Stimulated activated CD4-positive, alpha-beta T cell treated with anti-CD3 and anti-CD28 coated beads, Interleukin-1b, Interleukin-23, amount 100 ng/mL, for 24 hours (primary cell): ENCODE results near the gene NBDY.

ENCODE experiments used
- DNase-seq, 4 experiments: peaks; one replicate each; pipeline ENCODE4 v3.0.0-alpha.2; 2020; ENCODE audit warnings: low read depth in 4 of 4, low spot score in 1 of 4

The NBDY gene

DNA sequence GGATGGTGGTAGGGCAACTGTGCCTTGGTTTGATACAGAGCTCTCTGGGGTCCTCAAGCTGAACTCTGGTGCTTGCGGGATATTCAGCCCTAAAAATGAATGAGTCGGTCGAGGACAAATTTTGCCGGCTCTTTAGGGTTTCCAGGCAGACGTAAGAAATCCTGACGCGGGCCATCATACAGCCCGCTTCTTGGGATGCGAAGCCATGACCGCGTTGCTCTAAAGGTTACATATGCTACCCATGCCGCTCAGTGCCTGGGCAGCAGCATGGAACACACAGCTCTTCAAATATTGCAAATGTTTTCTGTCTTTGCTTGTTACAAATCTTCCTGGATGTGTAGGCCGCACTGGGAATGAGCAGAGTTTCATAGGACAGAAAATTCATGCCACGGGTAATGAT lies 55.6 kb downstream of the NBDY start:
- no peak for DNase-seq

DNA sequence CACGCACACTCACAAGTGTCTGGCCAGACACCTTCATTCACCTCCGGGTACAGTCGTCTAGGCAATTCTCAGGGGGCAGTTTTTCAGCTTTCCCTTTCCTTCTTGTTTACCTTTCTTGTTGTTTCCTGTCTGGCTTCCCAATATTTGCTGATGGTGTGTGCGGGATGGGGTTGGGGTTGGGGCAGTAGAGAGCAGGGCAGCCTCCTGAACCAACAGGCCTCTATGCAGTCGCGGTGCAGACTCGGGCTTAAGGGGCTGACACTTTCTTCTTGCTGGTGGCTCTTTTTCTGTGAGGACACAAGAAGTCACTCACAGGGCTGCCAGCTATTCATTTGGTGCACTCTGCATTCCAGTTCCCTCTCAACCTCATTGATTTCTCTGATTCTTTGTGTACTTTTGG lies 56.4 kb downstream of the NBDY start:
- no peak for DNase-seq

DNA sequence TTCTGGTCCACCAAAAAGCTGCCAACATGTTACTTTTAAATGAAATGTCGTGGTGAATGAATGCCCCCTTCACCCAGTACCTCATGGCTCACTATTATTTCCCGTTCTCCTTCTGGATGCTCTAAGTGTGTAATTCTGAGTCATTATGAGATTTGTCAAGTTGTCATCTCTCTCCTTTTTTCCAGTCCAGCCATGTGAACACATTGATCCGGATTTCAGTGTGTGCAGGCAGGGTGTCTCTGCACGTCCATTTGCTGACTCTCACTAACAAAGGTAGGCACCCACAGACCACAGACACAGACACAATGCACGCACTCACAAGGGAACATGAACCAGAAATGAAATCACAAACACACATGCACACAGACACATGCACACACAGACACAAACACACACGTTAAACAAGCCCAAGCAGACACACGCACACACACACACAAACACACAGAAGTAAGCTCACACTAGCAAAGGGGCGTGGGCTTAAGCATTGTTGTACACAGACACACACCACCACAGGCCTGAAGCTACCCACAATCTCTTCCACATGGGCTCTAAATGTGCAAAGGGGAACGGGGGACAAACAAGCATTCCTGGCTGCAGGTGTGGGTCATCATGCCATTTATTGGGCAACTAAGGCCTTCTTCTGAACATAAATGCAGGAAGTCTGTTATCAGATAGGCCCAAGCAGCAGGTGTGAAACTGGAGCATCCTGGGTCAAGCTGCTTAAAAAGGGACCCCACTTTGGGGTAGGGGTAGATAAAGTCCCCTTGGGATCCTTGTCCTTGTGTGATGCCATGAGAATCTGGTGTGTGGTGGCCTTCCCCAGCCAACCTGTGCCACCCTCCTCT lies 58.1 kb downstream of the NBDY start:
- DNase-seq: no peak

DNA sequence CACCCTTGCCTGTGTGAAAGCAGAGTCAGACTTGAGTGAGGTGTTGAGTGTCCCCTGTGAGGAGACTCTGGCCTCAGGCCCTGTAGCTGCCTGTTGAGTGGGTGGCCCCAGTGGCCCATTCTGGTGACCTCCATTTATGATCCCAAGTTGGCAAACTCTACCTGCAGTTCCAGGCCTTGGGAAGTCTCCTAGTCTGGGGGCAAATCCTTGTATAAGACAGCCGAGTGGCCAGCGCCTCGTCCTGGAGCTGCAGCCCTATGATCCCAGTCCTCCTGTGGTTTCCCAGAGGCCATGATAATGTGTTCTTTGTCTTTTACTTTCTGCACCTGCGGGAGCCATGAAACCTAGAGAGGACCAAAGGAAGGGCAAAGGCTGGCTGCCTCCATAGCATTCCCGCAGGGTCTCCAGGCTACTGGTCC lies 58.7 kb downstream of the NBDY start:
- no peak for DNase-seq

DNA sequence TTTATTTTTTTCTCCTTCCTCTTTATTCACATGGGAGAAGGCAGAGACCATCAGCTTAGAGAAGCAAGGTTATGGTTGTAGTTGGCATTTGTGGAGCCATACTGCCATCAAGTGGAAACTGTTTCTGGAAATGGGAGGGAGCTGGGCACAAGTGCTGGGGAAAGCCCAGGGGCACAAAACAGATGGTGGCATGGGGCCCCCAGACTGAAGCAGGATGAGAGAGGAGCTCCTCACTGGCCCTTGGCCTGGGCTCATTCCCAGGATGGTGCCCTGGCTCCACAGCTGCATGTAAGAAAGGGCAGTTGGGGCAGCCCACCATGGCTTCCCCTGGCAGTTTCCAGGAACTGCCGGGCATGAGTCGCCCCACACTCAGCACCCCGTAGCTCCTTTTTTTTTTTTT lies 59.2 kb downstream of the NBDY start:
- no peak for DNase-seq

DNA sequence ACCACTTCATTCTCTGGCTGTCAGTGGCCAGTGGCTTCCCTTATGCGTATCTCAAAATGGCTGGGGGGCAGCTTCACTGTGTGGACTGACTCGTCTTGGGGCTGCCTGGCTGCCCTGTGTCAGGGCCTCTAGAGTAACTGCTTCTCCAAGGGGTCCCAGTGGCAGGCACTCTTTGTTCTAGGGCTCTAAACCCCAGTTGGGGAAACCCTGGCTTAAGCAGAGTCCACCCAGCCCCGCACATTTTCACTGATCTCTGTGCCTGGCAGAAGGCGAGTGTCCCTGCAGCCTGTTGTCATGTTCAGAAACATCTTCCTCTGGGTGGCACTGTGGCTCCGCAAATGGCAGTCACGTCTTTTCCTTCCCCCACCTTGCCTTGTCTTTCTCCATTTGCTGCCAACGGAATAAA lies 59.7 kb downstream of the NBDY start:
- DNase-seq: peak in 1 of 4 experiments; percentile 60

GRCh38 chrX:56789518-56790070 lies 60.6 kb downstream of the NBDY start:
- no peak for DNase-seq

DNA sequence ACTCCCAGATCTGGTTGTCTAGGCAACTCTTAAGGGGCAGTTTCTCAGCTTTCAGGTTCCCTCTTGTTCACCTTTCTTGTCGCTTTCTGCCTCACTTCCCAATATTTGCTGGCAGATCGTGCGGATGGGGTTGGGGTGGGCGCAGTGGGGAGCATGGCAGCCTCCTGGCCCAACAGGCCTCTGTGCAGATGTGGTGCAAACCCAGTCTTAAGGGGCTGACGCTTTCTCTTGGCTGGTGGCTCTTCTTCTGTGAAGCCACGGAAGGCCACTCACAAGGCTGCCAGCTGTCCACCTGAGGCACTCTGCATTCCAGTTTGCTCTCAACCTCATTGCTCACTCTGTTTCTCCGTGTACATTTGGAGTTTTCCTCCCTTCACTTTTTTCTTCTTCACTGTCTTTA lies 61.7 kb downstream of the NBDY start:
- no peak for DNase-seq

- no peak for DNase-seq
Measured at GRCh38 chrX:56791456-56791855, 62.4 kb downstream of the NBDY start.

DNA sequence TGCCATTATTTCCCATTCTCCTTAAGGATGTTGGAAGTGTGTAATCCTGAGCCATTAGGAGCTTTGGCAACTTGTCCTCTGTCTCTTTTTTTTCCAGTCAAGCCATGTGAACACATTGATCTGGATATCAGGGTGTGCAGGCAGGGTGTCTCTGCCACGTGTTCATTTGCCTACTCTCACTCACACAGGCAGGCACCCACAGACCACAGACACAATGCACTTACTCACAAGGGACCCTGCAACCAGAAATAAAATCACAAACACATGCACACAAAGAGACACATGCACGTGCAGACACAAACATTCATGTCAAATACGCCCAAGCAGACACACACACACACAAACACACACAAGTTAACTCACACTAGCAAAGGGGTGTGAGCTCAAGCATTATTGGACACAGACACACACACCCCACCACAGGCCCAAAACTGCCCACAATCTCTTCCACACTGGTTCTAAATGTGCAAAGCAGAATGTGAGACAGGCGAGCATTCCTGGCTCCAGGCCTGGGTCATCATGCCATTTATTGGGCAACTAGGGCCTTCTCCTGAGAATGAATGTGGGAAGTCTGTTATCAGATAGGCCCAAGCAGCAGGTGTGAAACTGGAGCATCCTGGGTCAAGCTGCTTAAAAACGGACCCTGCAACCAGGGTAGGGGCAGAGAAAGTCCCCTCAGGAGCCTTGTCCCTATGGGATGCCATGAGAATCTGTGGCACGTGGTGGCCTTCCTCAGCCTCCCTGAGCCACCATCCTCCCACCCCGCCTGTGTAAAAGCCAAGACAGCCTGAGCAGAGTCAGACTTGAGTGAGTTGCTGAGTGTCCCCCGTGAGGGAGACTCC lies 63.4 kb downstream of the NBDY start:
- DNase-seq: no peak

- DNase-seq: no peak
Measured at GRCh38 chrX:56793112-56793430, 64.0 kb downstream of the NBDY start.

GRCh38 chrX:56793521-56794320 lies 64.7 kb downstream of the NBDY start:
- DNase-seq: no peak

GRCh38 chrX:56794404-56795230 lies 65.6 kb downstream of the NBDY start:
- no peak for DNase-seq

- DNase-seq: no peak
Measured at GRCh38 chrX:56795309-56795868, 66.3 kb downstream of the NBDY start.

- DNase-seq: no peak
Measured at GRCh38 chrX:56796641-56797395, 67.8 kb downstream of the NBDY start.

GRCh38 chrX:56797574-56798338 lies 68.7 kb downstream of the NBDY start:
- no peak for DNase-seq

GRCh38 chrX:56798339-56798711 lies 69.3 kb downstream of the NBDY start:
- no peak for DNase-seq

DNA sequence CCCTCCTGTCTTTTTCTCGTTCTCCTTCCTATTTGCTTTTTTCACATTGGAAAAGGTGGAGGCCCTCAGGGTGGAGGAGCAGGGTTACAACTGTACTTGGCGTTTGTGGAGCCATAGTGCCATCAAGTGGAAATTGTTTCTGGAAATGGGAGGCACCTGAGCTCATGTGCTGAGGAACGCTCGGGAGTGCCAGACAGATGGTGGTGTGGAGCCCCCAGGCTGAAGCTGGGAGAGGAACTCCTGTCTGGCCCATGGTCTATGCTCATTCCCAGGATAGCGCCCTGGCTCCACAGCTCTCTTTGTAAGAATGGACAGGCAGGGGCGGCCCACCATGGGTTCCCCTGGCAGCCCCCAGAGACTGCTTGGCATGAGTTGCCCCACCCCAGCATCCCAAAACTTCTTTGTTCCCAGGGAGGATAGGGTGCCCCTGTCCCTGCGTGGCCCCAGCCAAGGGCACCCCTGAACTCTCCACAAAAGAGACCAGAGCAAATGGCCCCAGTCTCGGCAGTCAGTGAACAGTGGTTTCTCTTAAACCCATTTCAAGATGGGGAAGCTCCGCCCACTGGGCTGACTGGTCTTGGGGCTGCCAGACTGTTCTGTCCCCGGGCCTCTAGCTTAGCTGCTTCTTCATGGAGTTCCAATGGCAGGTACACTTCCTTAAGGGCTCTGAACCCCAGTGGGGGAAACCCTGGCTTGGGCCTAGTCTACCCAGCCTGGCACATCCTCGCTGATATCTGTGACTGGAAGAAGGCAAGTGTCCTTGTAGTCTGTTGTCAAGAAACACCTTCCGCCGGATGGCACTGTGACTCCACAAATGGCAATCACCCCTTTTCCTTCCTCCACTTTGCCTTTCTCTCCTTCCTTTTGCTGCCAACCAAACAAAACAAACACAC lies 70.1 kb downstream of the NBDY start:
- no peak for DNase-seq
